OCI-LY7 (cell line): Measurements from ENCODE around the gene VAC14.

Experiments
- EZH2phosphoT487 ChIP-seq: fragments of 200-600 bp; sonication (generic); IDR thresholded peaks from 2 replicates; pipeline ENCODE4 v1.6.1; 2018; ENCODE audit warnings: low read depth, borderline replicate concordance, mild to moderate bottlenecking, mixed run types, antibody characterized with exemption, low read length, moderate library complexity, mixed read lengths
- TF ChIP-seq, protein P1 (sequence below): fragments of 200-600 bp; sonication (generic); conservative IDR thresholded peaks from 2 replicates; pipeline ENCODE4 v1.5.1; 2014; ENCODE audit warnings: mild to moderate bottlenecking, antibody characterized with exemption, low read length, moderate library complexity, mixed read lengths

DNA sequence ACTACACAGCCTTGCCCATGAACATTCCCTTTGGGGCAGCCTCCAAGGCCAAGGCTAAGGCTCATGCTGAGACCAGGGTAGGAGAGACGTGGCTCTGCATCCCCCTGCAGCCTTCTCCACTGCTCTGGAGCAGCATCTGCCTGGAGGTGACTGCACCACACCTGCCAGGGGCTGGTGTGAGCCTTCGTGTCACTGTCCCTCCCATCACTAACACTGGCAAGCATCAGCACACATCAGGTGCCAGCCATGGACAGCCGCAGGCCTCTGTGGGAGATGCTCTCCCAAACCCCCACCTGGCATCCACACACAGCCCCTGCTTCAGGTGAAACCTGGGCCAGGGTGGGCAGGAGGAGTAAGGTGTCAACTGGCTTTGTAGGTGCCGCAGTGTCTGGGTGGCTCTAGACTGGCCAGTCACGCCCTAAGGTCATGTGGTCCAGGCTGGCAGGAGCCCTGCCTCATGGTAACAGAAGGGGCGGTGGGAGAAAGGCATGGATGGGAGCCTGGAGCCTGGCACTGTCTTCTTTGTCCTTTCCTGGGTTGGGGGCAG, 97.0 kb downstream of the VAC14 start:
- TF ChIP-seq, protein P1, sequence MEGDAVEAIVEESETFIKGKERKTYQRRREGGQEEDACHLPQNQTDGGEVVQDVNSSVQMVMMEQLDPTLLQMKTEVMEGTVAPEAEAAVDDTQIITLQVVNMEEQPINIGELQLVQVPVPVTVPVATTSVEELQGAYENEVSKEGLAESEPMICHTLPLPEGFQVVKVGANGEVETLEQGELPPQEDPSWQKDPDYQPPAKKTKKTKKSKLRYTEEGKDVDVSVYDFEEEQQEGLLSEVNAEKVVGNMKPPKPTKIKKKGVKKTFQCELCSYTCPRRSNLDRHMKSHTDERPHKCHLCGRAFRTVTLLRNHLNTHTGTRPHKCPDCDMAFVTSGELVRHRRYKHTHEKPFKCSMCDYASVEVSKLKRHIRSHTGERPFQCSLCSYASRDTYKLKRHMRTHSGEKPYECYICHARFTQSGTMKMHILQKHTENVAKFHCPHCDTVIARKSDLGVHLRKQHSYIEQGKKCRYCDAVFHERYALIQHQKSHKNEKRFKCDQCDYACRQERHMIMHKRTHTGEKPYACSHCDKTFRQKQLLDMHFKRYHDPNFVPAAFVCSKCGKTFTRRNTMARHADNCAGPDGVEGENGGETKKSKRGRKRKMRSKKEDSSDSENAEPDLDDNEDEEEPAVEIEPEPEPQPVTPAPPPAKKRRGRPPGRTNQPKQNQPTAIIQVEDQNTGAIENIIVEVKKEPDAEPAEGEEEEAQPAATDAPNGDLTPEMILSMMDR = no peak
- no peak for TF ChIP-seq EZH2phosphoT487
